Fibroblast of pulmonary artery (primary cell): ENCODE results near the gene KCNK17.

Experiments
- DNase-seq: peaks from one replicate; pipeline ENCODE4 v3.0.0-alpha.2; 2010; ENCODE audit warnings: low read depth
- H3K4me3 ChIP-seq: replicated peaks from 2 replicates; pipeline ENCODE4 v1.5.1; 2011; ENCODE audit warnings: low read depth, mild to moderate bottlenecking, control low read depth, low read length, moderate library complexity
- CTCF ChIP-seq: IDR thresholded peaks from 2 replicates; pipeline ENCODE4 v1.5.1; 2011; ENCODE audit warnings: mild to moderate bottlenecking, control low read depth, low read length, inconsistent platforms; ENCODE audit errors: missing control alignments

The KCNK17 gene

GRCh38 chr6:39353698-39354315 lies 39.6 kb upstream of the KCNK17 start:
- no peak overlapping the region for H3K4me3 ChIP-seq
- no peak for TF ChIP-seq CTCF
- no peak for DNase-seq

GRCh38 chr6:39350723-39351505 lies 36.7 kb upstream of the KCNK17 start:
- no peak overlapping the region for H3K4me3 ChIP-seq
- DNase-seq: no peak
- no peak for TF ChIP-seq CTCF

GRCh38 chr6:39348740-39349139 lies 34.5 kb upstream of the KCNK17 start:
- no peak for DNase-seq
- H3K4me3 ChIP-seq: no peak overlapping the region
- no peak for TF ChIP-seq CTCF

GRCh38 chr6:39347906-39348585 lies 33.8 kb upstream of the KCNK17 start:
- TF ChIP-seq CTCF: peak; percentile 96
- DNase-seq: peak; percentile 72

GRCh38 chr6:39347206-39347605 lies 33.0 kb upstream of the KCNK17 start:
- DNase-seq: no peak
- no peak for TF ChIP-seq CTCF
- H3K4me3 ChIP-seq: no peak overlapping the region

More at GRCh38 chr6:39347906-39348585, 33.8 kb upstream of the KCNK17 start:
- no peak overlapping the region for H3K4me3 ChIP-seq

GRCh38 chr6:39344821-39345280 lies 30.6 kb upstream of the KCNK17 start:
- no peak overlapping the region for H3K4me3 ChIP-seq
- TF ChIP-seq CTCF: no peak
- no peak for DNase-seq
